Endothelial cell of umbilical vein (primary cell): ENCODE measurements around the gene HPRT1. TPM values are rescaled to one million over a fixed set of nuclear protein-coding genes. Genes with fewer than 3 reads are reported as not detected.

Experiments used
- BruUV-seq: library from RNA; stranded (reverse); fragments of 400-500 nt; replicated peaks from 2 replicates; lab custom pipeline; 2021; lab: Mats Ljungman, UMichigan
- CTCF ChIA-PET: fragments of 300-600, 350-600 bp; sonication (Branson Sonifier 250); formaldehyde crosslinking; loops from one replicate; lab custom pipeline; 2021; ENCODE audit warnings: antibody characterized with exemption, inconsistent platforms; lab: Charles Lee
- POLR2A ChIA-PET: fragments of 300-600, 350-600 bp; sonication (Branson Sonifier 250); formaldehyde crosslinking; loops from one replicate; lab custom pipeline; 2021; ENCODE audit warnings: antibody characterized with exemption, inconsistent platforms; lab: Charles Lee
- DNase-seq: peaks from one replicate; pipeline ENCODE4 v3.0.0-alpha.2; 2011; ENCODE audit warnings: low read depth, low spot score
- FAIRE-seq: peaks from 2 replicates; lab custom pipeline; 2011; peaks lifted over from hg19 to GRCh38; lab: Jason Lieb, UNC
- H2AFZ ChIP-seq: 2 replicates; pipeline ENCODE4 v1.6.0; 2012; ENCODE audit warnings: low read depth, low read length, control low read depth, inconsistent platforms
- H3K27ac ChIP-seq: 2 replicates; pipeline ENCODE4 v1.5.1; 2011; ENCODE audit warnings: low read depth, mild to moderate bottlenecking, control low read depth, low read length, moderate library complexity; ENCODE audit not compliant: insufficient read depth
- H3K27me3 ChIP-seq, 2 experiments: 2 replicates each; pipeline versions ENCODE4 v1.6.0 to v1.6.1; 2011; ENCODE audit warnings: low read length in 2 of 2, mixed read lengths in 1 of 2; ENCODE audit not compliant: control insufficient read depth in 2 of 2, insufficient read depth in 2 of 2
- H3K36me3 ChIP-seq, 2 experiments: 2 replicates in 1 of 2; 3 replicates in 1 of 2; pipeline ENCODE4 v1.5.1; 2011; ENCODE audit warnings: low read length in 2 of 2, mild to moderate bottlenecking in 1 of 2, moderate library complexity in 1 of 2; ENCODE audit not compliant: control insufficient read depth in 2 of 2, insufficient read depth in 2 of 2; ENCODE audit errors: extremely low read depth in 1 of 2
- H3K4me1 ChIP-seq: 3 replicates; pipeline ENCODE4 v1.5.1; 2011; ENCODE audit warnings: mild to moderate bottlenecking, low read length; ENCODE audit not compliant: control insufficient read depth, insufficient read depth; ENCODE audit errors: extremely low read depth
- H3K4me2 ChIP-seq: 2 replicates; pipeline ENCODE4 v1.6.1; 2011; ENCODE audit warnings: low read length, control low read depth, mixed read lengths; ENCODE audit not compliant: insufficient read depth
- H3K4me3 ChIP-seq, 3 experiments: fragments of 200-600 bp in 1 of 3; sonication (generic), shearing (Covaris generic) in 1 of 3; replicated peaks in 1 of 3; 2 replicates each; pipeline ENCODE4 v1.5.1; 2011 to 2016; ENCODE audit warnings: control low read depth in 3 of 3, low read length in 3 of 3, mild to moderate bottlenecking in 2 of 3, inconsistent platforms in 1 of 3, low read depth in 1 of 3, moderate library complexity in 1 of 3; ENCODE audit not compliant: insufficient read depth in 1 of 3
- H3K79me2 ChIP-seq: 2 replicates; pipeline ENCODE4 v1.6.0; 2012; ENCODE audit warnings: low read length, inconsistent platforms; ENCODE audit not compliant: control insufficient read depth, insufficient read depth
- H3K9ac ChIP-seq: replicated peaks from 2 replicates; pipeline ENCODE3; 2011; ENCODE audit warnings: low read length, control low read depth; ENCODE audit not compliant: insufficient read depth; ENCODE audit errors: extremely low read depth
- H3K9me1 ChIP-seq: replicated peaks from 3 replicates; pipeline ENCODE4 v1.6.0; 2011; ENCODE audit warnings: mild to moderate bottlenecking, low read length; ENCODE audit not compliant: control insufficient read depth, insufficient read depth; ENCODE audit errors: extremely low read depth
- H3K9me3 ChIP-seq: replicated peaks from 2 replicates; pipeline ENCODE4 v1.5.1; 2012; ENCODE audit warnings: low read length, inconsistent platforms; ENCODE audit not compliant: control insufficient read depth, insufficient read depth
- H4K20me1 ChIP-seq: replicated peaks from 2 replicates; pipeline ENCODE3; 2011; ENCODE audit warnings: mild to moderate bottlenecking, low read length; ENCODE audit not compliant: control insufficient read depth, insufficient read depth; ENCODE audit errors: extremely low read depth
- EZH2 ChIP-seq: IDR thresholded peaks from 2 replicates; pipeline ENCODE4 v1.6.1; 2012; ENCODE audit warnings: borderline replicate concordance, low read depth, mild to moderate bottlenecking, moderate library complexity, low read length, inconsistent platforms; ENCODE audit not compliant: severe bottlenecking
- FOS ChIP-seq: IDR thresholded peaks from 2 replicates; pipeline ENCODE4 v1.6.1; 2011; ENCODE audit warnings: mild to moderate bottlenecking, low read length, moderate library complexity, borderline replicate concordance; ENCODE audit not compliant: insufficient read depth
- GATA2 ChIP-seq: IDR thresholded peaks from 2 replicates; pipeline ENCODE4 v1.7.0; 2011; ENCODE audit warnings: low read depth, mild to moderate bottlenecking, moderate library complexity, mixed read lengths, low read length; ENCODE audit not compliant: insufficient read length, insufficient read depth
- JUN ChIP-seq: IDR thresholded peaks from 2 replicates; pipeline ENCODE4 v1.6.1; 2011; ENCODE audit warnings: borderline replicate concordance, low read depth; ENCODE audit not compliant: insufficient read length, insufficient read depth
- MYC ChIP-seq: IDR thresholded peaks from one replicate; pipeline ENCODE4 v1.6.1; 2011; ENCODE audit warnings: mild to moderate bottlenecking, low read depth, low read length
- POLR2A ChIP-seq: IDR thresholded peaks from 2 replicates; pipeline ENCODE4 v1.6.1; 2012; ENCODE audit warnings: low read depth, mild to moderate bottlenecking, control low read depth, low read length
- POLR2AphosphoS5 ChIP-seq: IDR thresholded peaks from 2 replicates; pipeline ENCODE4 v1.6.1; 2012; ENCODE audit warnings: low read depth, mild to moderate bottlenecking, control low read depth, low read length, moderate library complexity; ENCODE audit not compliant: insufficient read depth
- dilution Hi-C: fragments of 300-500 bp; cut with MboI; formaldehyde crosslinking; loops from one replicate; pipeline ENCODE4 v1.15.0; 2019; ENCODE audit warnings: low sequenced_read_pairs; ENCODE audit not compliant: extremely low pct_ligation_motif_present
- intact Hi-C: fragments of 100-400 bp; cut with micrococcal nuclease; formaldehyde crosslinking; loops from one replicate; pipeline ENCODE4 v1.10.0; 2022
- polyA plus RNA-seq, 4 experiments: library from polyadenylated mRNA; depleted of rRNA in 3 of 4; stranded (reverse) in 3 of 4; unstranded in 1 of 4; fragments of >200 nt; gene quantifications; 2 replicates each; pipeline versions ENCODE4 v1.2.1 to v1.2.3, GENCODE V29; 2011 to 2012; ENCODE audit warnings: missing spikeins in 1 of 4
- total RNA-seq: library from RNA; stranded (reverse); gene quantifications from 2 replicates; pipeline ENCODE4 v1.2.3, GENCODE V29; 2021
- TF ChIP-seq, protein P1 (sequence below): IDR thresholded peaks from 2 replicates; pipeline ENCODE4 v1.6.1; 2011; ENCODE audit not compliant: insufficient read depth, insufficient read length
- TF ChIP-seq, protein P2 (sequence below), 2 donors: IDR thresholded peaks; 1 replicate in 1 of 2; 2 replicates in 1 of 2; pipeline ENCODE4 v1.5.1; 2011; ENCODE audit warnings: low read length in 2 of 2, mild to moderate bottlenecking in 2 of 2, moderate library complexity in 2 of 2, control low read depth in 1 of 2, inconsistent platforms in 1 of 2, low read depth in 1 of 2; ENCODE audit not compliant: insufficient read depth in 1 of 2; ENCODE audit errors: extremely low read depth in 1 of 2

Gene HPRT1
- total and polyA plus RNA-seq, 2 donors (not counting 3 experiments of a cell fraction or from before 2014, with no cell fraction given) = 19.2 to 51.0 TPM

DNA sequence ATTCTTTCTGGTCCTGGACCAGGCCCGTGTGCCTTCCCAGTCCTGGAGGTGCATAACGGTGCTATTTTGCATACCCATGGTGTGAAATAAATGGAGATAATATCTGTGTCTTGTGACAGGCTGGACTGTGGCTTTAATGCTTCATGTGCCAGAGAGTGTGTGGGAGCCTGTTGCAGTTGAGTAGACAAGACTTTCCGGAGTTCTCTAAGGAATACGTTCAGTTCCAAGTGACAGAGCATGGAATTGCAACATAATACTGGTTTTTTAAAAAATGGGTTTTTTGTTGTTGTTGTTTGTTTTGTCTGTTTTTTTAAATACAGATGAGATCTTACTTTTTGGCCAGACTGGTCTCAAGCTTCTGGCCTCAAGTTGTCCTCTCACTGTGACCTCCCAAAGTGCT is 74.0 kb downstream of the HPRT1 start:
- Histone ChIP-seq H3K36me3 (no peaks in the 10 kb centered on the region), H3K27me3 (no peaks in the 10 kb centered on the region), H3K27ac (no peak overlapping the region), H3K9me3 (no peaks in the 10 kb centered on the region), H3K9me1 (no peaks in the 10 kb centered on the region), H3K9ac (no peak overlapping the region), H3K4me2 (no peak overlapping the region), H3K4me1 (peaks cover 10% of the 10 kb centered on the region), H4K20me1 (no peaks in the 10 kb centered on the region), H2AFZ (no peak overlapping the region), H3K4me3 (no peak overlapping the region), H3K79me2 (no peaks in the 10 kb centered on the region)
- DNase-seq (no peak), FAIRE-seq (no peak)
- BruUV-seq = no TSS peak
- dilution Hi-C loops = no loop called here
- no peak for TF ChIP-seq FOS
- TF ChIP-seq GATA2 = no peak
- no peak for TF ChIP-seq EZH2
- TF ChIP-seq, protein P1, sequence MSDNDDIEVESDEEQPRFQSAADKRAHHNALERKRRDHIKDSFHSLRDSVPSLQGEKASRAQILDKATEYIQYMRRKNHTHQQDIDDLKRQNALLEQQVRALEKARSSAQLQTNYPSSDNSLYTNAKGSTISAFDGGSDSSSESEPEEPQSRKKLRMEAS = no peak
- TF ChIP-seq, protein P2, sequence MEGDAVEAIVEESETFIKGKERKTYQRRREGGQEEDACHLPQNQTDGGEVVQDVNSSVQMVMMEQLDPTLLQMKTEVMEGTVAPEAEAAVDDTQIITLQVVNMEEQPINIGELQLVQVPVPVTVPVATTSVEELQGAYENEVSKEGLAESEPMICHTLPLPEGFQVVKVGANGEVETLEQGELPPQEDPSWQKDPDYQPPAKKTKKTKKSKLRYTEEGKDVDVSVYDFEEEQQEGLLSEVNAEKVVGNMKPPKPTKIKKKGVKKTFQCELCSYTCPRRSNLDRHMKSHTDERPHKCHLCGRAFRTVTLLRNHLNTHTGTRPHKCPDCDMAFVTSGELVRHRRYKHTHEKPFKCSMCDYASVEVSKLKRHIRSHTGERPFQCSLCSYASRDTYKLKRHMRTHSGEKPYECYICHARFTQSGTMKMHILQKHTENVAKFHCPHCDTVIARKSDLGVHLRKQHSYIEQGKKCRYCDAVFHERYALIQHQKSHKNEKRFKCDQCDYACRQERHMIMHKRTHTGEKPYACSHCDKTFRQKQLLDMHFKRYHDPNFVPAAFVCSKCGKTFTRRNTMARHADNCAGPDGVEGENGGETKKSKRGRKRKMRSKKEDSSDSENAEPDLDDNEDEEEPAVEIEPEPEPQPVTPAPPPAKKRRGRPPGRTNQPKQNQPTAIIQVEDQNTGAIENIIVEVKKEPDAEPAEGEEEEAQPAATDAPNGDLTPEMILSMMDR (IDR thresholded peaks at IDR 0.05; ENCODE audit: extremely low read depth in 1 of 2, insufficient read depth in 1 of 2, low read depth in 1 of 2, low read length in 2 of 2) = no peak
- no peak for TF ChIP-seq POLR2AphosphoS5
- no peak for TF ChIP-seq POLR2A
- no peak for TF ChIP-seq MYC
- TF ChIP-seq JUN = no peak
- intact Hi-C loops = no loop called here
- POLR2A ChIA-PET = no interaction called here
- CTCF ChIA-PET = no interaction called here
